HCT116 (cell line): ENCODE data around the gene NAALADL2. TPM values are rescaled to one million over a fixed set of nuclear protein-coding genes. Genes with fewer than 3 reads are reported as not detected.

Source experiments
- ATAC-seq: fragments of 200-7000 bp; cut with Tn5 transposase; 2 replicates; pipeline ENCODE4 v1.9.1; 2020; ENCODE audit warnings: mild to moderate bottlenecking, moderate library complexity
- BruUV-seq: library from RNA; stranded (reverse); fragments of 400-500 nt; replicated peaks from 2 replicates; lab custom pipeline; 2021; lab: Mats Ljungman, UMichigan
- CTCF ChIA-PET: fragments of 300-600 bp; sonication (Branson Sonifier 250); formaldehyde crosslinking; loops from one replicate; lab custom pipeline; 2021; ENCODE audit warnings: antibody characterized with exemption; lab: Charles Lee
- POLR2A ChIA-PET: fragments of 300-600, 350-600 bp; sonication (Branson Sonifier 250); formaldehyde crosslinking; loops from one replicate; lab custom pipeline; 2021; ENCODE audit warnings: antibody characterized with exemption; lab: Charles Lee
- RAD21 ChIA-PET, 2 experiments: fragments of 300-600 bp; sonication (Branson Sonifier 250); formaldehyde crosslinking; loops; one replicate each; lab custom pipeline; 2023; ENCODE audit warnings: low total read pairs in 2 of 2; ENCODE audit not compliant: uncharacterized antibody in 2 of 2, unreplicated experiment in 2 of 2, low non-redundant PET in 1 of 2; lab: Charles Lee
- DNase-seq: peaks from one replicate; pipeline ENCODE4 v3.0.0-alpha.2; 2010; ENCODE audit warnings: low read depth, low spot score
- H2AFZ ChIP-seq: fragments of 200-600 bp; shearing (Covaris generic), sonication (generic); 2 replicates; pipeline ENCODE4 v1.6.1; 2017; ENCODE audit warnings: low read depth, mixed run types, mixed read lengths, antibody characterized with exemption, low read length; ENCODE audit not compliant: poor library complexity, severe bottlenecking
- H3K27ac ChIP-seq: 2 replicates; pipeline ENCODE4 v1.5.1; 2012; ENCODE audit warnings: low read depth, low read length
- H3K27me3 ChIP-seq: fragments of 200-600 bp; sonication (generic); 2 replicates; pipeline ENCODE4 v1.6.1; 2016; ENCODE audit warnings: mixed run types, low read length, mixed read lengths; ENCODE audit not compliant: insufficient read depth
- H3K36me3 ChIP-seq, 2 experiments: fragments of 200-500 bp in 1 of 2; fragments of 200-600 bp in 1 of 2; sonication (Bioruptor generic) in 1 of 2; sonication (generic) in 1 of 2; 2 replicates each; pipeline versions ENCODE4 v1.5.1 to v1.6.1; 2014 to 2016; ENCODE audit warnings: low read length in 2 of 2, inconsistent platforms in 1 of 2, mixed read lengths in 1 of 2, mixed run types in 1 of 2; ENCODE audit not compliant: insufficient read depth in 2 of 2, control insufficient read depth in 1 of 2
- H3K4me1 ChIP-seq, 2 experiments: fragments of 200-600 bp in 1 of 2; sonication (generic) in 1 of 2; 2 replicates each; pipeline versions ENCODE4 v1.5.1 to v1.6.1; 2012 to 2017; ENCODE audit warnings: low read length in 2 of 2, inconsistent platforms in 1 of 2, mild to moderate bottlenecking in 1 of 2, mixed read lengths in 1 of 2, mixed run types in 1 of 2, moderate library complexity in 1 of 2; ENCODE audit not compliant: insufficient read depth in 2 of 2, control insufficient read depth in 1 of 2
- H3K4me2 ChIP-seq: fragments of 200-600 bp; sonication (generic); 2 replicates; pipeline ENCODE4 v1.6.1; 2017; ENCODE audit warnings: mixed run types, low read length, mixed read lengths
- H3K4me3 ChIP-seq, 2 experiments: fragments of 200-600 bp in 1 of 2; sonication (generic) in 1 of 2; replicated peaks in 1 of 2; 2 replicates each; pipeline ENCODE4 v1.5.1; 2011 to 2016; ENCODE audit warnings: low read length in 2 of 2, control low read depth in 1 of 2, low read depth in 1 of 2, mild to moderate bottlenecking in 1 of 2, mixed read lengths in 1 of 2, mixed run types in 1 of 2
- H3K79me2 ChIP-seq: fragments of 200-600 bp; sonication (generic); 2 replicates; pipeline ENCODE4 v1.6.1; 2017; ENCODE audit warnings: mild to moderate bottlenecking, mixed run types, low read length, moderate library complexity, mixed read lengths; ENCODE audit not compliant: insufficient read depth
- H3K9ac ChIP-seq: fragments of 200-600 bp; sonication (generic); 2 replicates; pipeline ENCODE4 v1.6.1; 2016; ENCODE audit warnings: low read length, mixed read lengths
- H3K9me2 ChIP-seq: fragments of 200-600 bp; sonication (generic), shearing (Covaris generic); 2 replicates; pipeline ENCODE4 v1.6.1; 2017; ENCODE audit warnings: mixed run types, mild to moderate bottlenecking, moderate library complexity; ENCODE audit not compliant: insufficient read depth
- H3K9me3 ChIP-seq, 2 experiments: fragments of 200-500 bp in 1 of 2; fragments of 200-600 bp in 1 of 2; sonication (Bioruptor generic) in 1 of 2; sonication (generic) in 1 of 2; 2 replicates each; pipeline ENCODE4 v1.6.1; 2014 to 2017; ENCODE audit warnings: low read length in 2 of 2, mixed read lengths in 2 of 2, inconsistent platforms in 1 of 2, low read depth in 1 of 2, mild to moderate bottlenecking in 1 of 2, mixed run types in 1 of 2, moderate library complexity in 1 of 2; ENCODE audit not compliant: control insufficient read depth in 1 of 2, insufficient read depth in 1 of 2
- H4K20me1 ChIP-seq: fragments of 200-600 bp; sonication (generic), shearing (Covaris generic); 2 replicates; pipeline ENCODE4 v1.6.1; 2017; ENCODE audit warnings: mixed run types, mild to moderate bottlenecking, moderate library complexity; ENCODE audit not compliant: insufficient read depth
- ELF1 ChIP-seq: IDR thresholded peaks from 2 replicates; pipeline ENCODE4 v1.6.1; 2012; ENCODE audit warnings: low read depth, borderline replicate concordance
- FOSL1 ChIP-seq: IDR thresholded peaks from 2 replicates; pipeline ENCODE4 v1.6.1; 2012; ENCODE audit warnings: low read depth
- JUND ChIP-seq: IDR thresholded peaks from 2 replicates; pipeline ENCODE4 v1.6.1; 2012
- POLR2A ChIP-seq: IDR thresholded peaks from 2 replicates; pipeline ENCODE4 v1.7.0; 2011; ENCODE audit warnings: borderline replicate concordance; ENCODE audit not compliant: insufficient read depth, insufficient read length; ENCODE audit errors: extremely low read depth
- POLR2AphosphoS5 ChIP-seq: IDR thresholded peaks from 2 replicates; pipeline ENCODE4 v1.6.1; 2011; ENCODE audit warnings: mild to moderate bottlenecking, low read depth, low read length, moderate library complexity
- RAD21 ChIP-seq: IDR thresholded peaks from 2 replicates; pipeline ENCODE4 v1.6.1; 2012; ENCODE audit warnings: low read depth, mild to moderate bottlenecking
- REST ChIP-seq: IDR thresholded peaks from 2 replicates; pipeline ENCODE4 v1.6.1; 2012; ENCODE audit warnings: low read depth
- SIN3A ChIP-seq: IDR thresholded peaks from 2 replicates; pipeline ENCODE4 v1.6.1; 2012; ENCODE audit warnings: low read depth
- SRF ChIP-seq: IDR thresholded peaks from 2 replicates; pipeline ENCODE4 v1.6.1; 2012; ENCODE audit warnings: low read depth
- TCF7L2 ChIP-seq: IDR thresholded peaks from 2 replicates; pipeline ENCODE4 v1.7.0; 2011; ENCODE audit warnings: borderline replicate concordance, inconsistent platforms; ENCODE audit not compliant: insufficient read depth, insufficient read length; ENCODE audit errors: extremely low read depth
- YY1 ChIP-seq: IDR thresholded peaks from 2 replicates; pipeline ENCODE4 v1.6.1; 2011; ENCODE audit warnings: low read length, low read depth, moderate library complexity, mild to moderate bottlenecking; ENCODE audit not compliant: insufficient replicate concordance; ENCODE audit errors: extremely low read depth
- ZBTB33 ChIP-seq: IDR thresholded peaks from 2 replicates; pipeline ENCODE4 v1.6.1; 2011; ENCODE audit warnings: mild to moderate bottlenecking, low read length, moderate library complexity; ENCODE audit not compliant: insufficient replicate concordance; ENCODE audit errors: extremely low read depth
- ZFX ChIP-seq: fragments of 450-650 bp; IDR thresholded peaks from 2 replicates; pipeline ENCODE4 v1.6.1; 2017
- intact Hi-C: fragments of 100-400 bp; cut with micrococcal nuclease; formaldehyde crosslinking; loops from 2 replicates; pipeline ENCODE4 v1.10.0; 2022
- total RNA-seq: library from RNA; stranded (reverse); gene quantifications from one replicate; pipeline ENCODE4 v1.2.1, GENCODE V29; 2021; ENCODE audit not compliant: unreplicated experiment

Gene NAALADL2
- total RNA-seq, 1 experiment from 2014 or later, result 2.9 TPM

GRCh38 chr3:175659670-175660350, 800.7 kb downstream of the NAALADL2 start (continued):
- no peak for TF ChIP-seq FOSL1
- no peak for TF ChIP-seq JUND
- TF ChIP-seq ZFX, result no peak
- no peak for TF ChIP-seq REST
- TF ChIP-seq SRF, result no peak

GRCh38 chr3:175662815-175663214, 803.7 kb downstream of the NAALADL2 start:
- no peak overlapping the region for H3K4me3 ChIP-seq
- H3K4me1 ChIP-seq, result no peaks in the 10 kb centered on the region
- no peak overlapping the region for H3K9ac ChIP-seq
- no TSS peak for BruUV-seq
- ATAC-seq (no peak), DNase-seq (no peak)
- no peaks in the 10 kb centered on the region for H3K27me3 ChIP-seq
- ChIA-PET RAD21 (no interaction called here), POLR2A (no interaction called here), CTCF (no interaction called here)
- no peak overlapping the region for H2AFZ ChIP-seq
- intact Hi-C loops, result no loop called here
- H3K79me2 ChIP-seq, result no peaks in the 10 kb centered on the region
- TF ChIP-seq ELF1, result no peak
- no peak for TF ChIP-seq SIN3A
- TF ChIP-seq FOSL1, result no peak
- TF ChIP-seq POLR2A, result no peak
- TF ChIP-seq RAD21, result no peak
- no peak for TF ChIP-seq SRF
- no peak for TF ChIP-seq POLR2AphosphoS5
- TF ChIP-seq YY1, result no peak
- no peak for TF ChIP-seq TCF7L2
- TF ChIP-seq ZBTB33, result no peak
- no peaks in the 10 kb centered on the region for H4K20me1 ChIP-seq
- H3K27ac ChIP-seq, result no peak overlapping the region
- H3K36me3 ChIP-seq, result no peaks in the 10 kb centered on the region
- H3K4me2 ChIP-seq, result no peak overlapping the region
- no peaks in the 10 kb centered on the region; the same call in 1 of the 2 replicates for H3K9me2 ChIP-seq
- H3K9me3 ChIP-seq, result no peaks in the 10 kb centered on the region
